Activated gamma-delta T cell treated with Interleukin-2 at 50 U/mL for 16 hours (primary cell): ENCODE data around the gene DMRT1.
"Not testable (repeated sequence)": the region's sequence is repeated elsewhere in the genome, so short reads cannot be mapped to it uniquely, and the experiment has no call there.

ENCODE experiments used
- DNase-seq: peaks from one replicate; pipeline ENCODE4 v3.0.0-alpha.2; 2020

The DMRT1 gene

DNA sequence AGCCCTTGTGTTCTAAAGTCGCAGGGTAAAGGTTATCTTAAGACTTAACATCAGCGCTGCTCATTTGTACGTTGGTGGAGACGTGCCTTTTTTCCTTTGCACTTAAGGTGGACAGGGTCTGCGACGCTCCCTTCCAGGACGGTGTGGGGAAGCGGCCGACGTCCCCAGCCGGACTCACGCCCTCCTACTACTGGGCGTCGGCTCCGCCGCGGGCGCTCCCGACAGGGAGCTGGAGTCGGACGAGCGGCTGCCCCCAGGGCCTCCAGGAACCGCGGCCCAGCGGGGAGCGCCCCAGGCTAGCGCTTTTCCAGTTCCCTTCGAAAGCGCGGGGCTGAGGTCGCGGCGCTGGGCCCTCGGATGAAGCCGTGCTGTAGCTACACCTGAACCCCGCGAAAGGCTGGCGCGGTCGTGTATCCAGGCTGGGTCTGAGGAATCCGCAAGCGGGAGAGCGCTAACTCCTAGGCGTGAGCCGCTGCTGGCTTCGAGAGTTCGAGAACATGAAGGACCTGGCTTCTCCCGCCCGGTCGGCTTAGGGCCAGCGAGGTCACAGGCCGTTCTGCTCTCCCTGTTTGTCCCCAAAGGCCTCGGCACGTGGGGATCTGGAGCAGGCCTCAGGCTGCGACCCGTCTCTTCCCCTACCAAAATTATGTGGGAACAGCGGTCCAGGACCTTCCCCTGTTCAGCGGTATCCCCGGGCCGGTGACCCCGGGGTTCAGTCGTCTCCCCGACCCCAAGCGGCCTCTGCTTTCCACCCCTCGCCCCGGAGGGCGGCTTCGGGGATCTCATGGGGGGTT lies 131.2 kb downstream of the DMRT1 start:
- no peak for DNase-seq

DNA sequence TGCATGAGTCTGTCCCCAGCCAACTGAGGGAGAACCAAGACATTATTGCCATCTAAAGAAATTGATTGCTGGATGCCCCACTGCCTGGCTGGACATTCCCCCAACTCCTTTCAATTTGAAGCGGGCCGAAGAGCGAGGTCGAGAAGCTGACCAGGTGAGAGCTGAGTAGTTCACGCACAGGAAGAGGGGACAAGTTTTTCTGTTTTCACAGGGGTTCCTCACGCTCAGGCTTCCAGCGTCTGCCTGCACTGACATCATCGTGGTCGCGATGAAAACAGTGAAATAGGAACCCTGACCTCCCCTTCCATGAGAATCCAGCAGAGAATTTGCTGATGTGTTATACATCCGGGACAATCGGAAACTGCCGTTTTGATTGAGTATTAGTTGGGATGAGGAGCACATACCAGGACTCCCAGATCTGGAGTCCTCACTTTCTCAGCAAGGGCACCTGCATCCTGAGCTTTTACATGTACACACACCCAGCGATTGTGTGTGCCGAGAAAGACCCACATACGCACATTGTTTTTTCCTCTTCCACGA lies 131.9 kb downstream of the DMRT1 start:
- DNase-seq, result no peak

GRCh38 chr9:974031-974995 lies 132.8 kb downstream of the DMRT1 start:
- DNase-seq, result no peak

DNA sequence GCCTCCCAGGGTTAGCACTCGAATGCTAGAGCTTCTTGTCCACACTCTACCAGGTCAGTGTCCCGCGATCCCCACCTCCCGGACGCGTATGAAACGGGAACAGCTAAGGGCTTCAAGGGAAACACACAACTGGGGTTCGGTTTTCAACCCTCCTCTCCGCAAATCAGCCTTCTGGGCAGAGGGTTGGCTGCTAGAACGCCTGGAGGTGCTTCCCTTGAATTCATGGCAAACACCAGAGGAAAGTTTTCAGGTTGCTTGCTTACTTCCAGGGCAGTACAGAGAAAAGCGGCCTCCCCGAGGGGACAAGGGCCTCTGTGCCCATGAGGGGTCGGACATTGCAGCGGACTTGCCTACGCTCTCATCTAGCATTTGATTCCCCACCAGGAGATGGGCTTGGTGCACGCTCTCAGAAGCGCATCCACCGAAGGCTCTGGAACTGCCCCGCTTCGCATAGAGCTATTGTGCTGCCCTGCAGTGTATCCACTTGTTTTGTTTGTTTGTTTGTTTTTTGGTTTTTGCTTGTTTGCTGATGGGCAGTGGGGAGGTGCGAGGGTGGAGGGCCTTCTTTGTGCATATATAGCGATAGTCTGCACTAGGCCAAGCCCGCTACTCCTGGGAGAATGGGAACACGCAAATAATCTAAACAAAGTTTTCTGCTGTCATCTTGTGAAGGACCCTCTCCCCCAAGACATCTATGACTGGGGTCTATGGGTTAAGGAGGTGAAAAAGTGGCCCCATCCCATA lies 133.7 kb downstream of the DMRT1 start:
- no peak for DNase-seq

- DNase-seq, result no peak
Measured at GRCh38 chr9:975740-976257, 134.3 kb downstream of the DMRT1 start.

DNA sequence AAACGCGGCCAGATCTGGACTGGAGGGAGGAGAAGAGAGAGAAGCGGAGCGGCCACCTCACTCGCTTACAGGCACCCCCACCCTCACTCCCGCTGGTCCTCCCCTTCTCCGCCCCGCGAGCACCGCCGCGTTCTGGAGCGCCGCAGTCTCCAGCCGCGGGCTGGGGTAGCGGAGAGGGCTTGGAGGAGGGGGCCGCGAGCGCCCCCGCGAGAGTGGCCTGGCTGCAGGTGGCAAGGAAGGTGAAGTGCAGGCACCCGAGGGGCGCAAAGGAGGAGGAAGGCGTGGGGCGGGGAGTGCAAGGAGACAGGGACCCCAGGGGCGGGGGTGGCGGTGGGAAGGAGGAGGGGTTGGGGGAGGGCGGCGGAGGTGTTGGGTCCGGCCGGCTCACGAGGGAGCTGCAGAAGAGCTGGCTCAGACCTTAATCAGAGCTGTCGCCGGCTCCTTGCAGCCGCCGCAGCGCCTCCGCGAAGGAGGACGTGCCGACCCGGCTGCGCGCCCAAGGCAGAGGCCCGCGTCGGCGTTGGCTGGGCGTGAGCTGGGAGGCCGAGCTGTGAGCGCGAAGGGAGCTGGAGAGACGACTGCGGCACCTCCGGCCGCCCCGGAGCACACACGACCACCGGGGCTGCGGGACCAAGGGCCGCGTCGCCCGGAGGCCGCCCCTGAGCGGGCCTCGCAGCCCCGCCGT lies 134.9 kb downstream of the DMRT1 start, which contains the start of gene DMRT3:
DMRT3 (plus strand) TSS at position 398 of the 685 bp plus-strand sequence. CDS start 347 bp downstream, outside the sequence.
- no peak for DNase-seq

GRCh38 chr9:976943-977837 lies 135.7 kb downstream of the DMRT1 start:
- DNase-seq, result no peak

- no peak for DNase-seq
Measured at GRCh38 chr9:977838-978830, 136.6 kb downstream of the DMRT1 start.

GRCh38 chr9:979983-980382 lies 138.5 kb downstream of the DMRT1 start:
- DNase-seq, result no peak

- DNase-seq, result no peak
Measured at GRCh38 chr9:980640-981039, 139.1 kb downstream of the DMRT1 start.

- DNase-seq, result no peak
Measured at GRCh38 chr9:981491-981898, 140.0 kb downstream of the DMRT1 start.

GRCh38 chr9:982394-983230 lies 141.1 kb downstream of the DMRT1 start:
- DNase-seq, result no peak

DNA sequence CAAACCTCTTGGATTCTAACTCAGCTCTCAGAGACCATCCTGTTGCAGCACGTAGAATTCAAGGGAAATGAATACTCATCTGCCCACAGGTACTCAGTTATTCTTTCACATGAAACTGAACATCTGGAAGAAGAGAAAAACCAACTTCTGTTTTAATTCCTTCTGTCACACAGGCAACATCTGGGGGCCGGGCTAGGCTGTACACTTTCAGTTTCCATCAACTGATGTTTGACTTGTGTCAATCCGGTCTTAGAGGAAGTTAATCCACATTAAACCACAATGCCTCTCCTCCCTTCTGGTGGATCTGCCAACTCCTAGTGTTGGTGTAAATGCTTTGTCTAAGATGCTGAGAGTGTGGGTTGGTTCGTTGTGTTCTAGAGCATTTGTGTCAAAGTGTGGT lies 152.5 kb downstream of the DMRT1 start:
- no peak for DNase-seq

DNA sequence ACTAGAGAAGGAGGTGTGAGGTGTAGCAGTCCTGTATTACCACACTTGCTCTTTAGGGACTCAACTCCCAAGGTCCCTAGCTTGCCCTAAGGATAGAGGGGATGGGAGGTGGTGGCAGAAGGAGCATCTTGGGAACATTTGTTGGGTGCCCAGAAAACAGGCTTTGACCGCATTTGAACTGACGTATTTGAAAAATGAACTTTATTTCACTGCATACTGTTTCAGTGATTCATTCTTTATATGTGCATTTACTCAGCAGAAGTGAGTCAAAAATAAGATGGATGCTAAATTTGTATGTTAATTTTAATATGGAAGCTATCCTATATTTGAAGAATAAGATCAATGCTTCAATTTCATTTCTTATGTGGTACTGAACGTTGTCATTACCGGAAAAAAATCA lies 153.7 kb downstream of the DMRT1 start:
- no peak for DNase-seq

DNA sequence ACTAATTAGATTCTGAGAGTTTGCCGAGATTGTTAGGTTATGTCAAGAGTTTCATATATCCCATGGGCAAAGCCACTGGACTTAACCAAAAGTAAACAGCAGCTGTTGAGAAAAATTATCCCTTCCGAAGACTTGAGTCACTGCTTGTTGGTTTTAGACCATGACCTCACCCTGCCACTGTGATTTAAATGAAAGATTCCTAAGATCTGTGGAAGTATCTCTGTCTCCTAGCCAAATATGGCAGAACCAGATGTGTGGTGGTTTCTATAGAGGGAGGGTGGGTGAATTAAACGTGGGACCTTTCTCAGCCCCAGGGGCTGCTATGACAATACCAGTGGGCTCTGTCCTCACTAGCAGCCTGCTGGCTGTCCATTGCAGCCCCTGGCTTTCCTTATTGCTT lies 154.3 kb downstream of the DMRT1 start:
- DNase-seq, result no peak

GRCh38 chr9:998299-999110 lies 157.0 kb downstream of the DMRT1 start:
- DNase-seq, result not testable (repeated sequence)

DNA sequence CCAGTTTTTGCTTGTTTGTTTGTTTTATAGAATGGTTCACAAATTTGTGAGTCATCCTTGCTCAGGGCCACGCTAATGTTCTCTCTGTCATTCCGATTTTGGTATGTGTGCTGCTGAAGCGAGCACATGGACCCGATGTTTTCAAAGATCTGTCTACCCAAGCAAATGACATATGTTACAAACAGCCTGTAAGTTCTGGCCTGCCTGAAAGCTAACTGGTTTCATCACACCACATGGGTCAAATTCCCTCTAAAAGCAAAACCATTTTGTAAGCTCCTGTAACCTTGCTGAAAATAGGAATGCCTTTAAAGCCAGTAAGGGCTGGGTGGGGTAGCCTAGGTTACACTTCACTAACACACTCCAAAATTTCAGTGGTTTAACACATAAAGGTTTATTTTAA lies 160.3 kb downstream of the DMRT1 start:
- no peak for DNase-seq

DNA sequence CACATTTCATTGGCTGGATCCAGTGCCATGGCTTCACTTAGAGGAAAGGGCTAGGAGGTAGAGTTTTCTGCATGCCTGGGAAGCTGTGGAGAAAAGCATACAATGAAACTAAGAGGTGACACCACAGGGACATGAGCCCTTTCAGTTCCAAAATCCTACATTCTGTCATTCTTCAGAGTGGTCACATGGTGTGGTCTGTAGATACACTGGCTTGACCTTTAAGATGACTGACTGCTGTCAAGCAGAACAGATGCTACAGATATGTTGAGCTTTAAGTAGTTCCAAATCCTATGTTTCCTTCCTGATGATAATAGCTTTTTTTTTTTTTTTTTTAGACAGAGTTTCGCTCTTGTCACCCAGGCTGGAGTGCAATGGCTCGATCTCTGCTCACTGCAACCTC lies 161.2 kb downstream of the DMRT1 start:
- no peak for DNase-seq
